Osteoblast (primary cell): Measurements from ENCODE around the gene SAP30BP. TPM values are rescaled to one million over a fixed set of nuclear protein-coding genes. Genes with fewer than 3 reads are reported as not detected.

Source experiments
- DNase-seq: peaks from one replicate; pipeline ENCODE4 v3.0.0; 2011; ENCODE audit warnings: low spot score, mixed read lengths; ENCODE audit not compliant: insufficient read length; ENCODE audit errors: missing footprints
- H2AFZ ChIP-seq: 2 replicates; pipeline ENCODE4 v1.6.0; 2011; ENCODE audit warnings: mild to moderate bottlenecking, low read length
- H3K27ac ChIP-seq: 2 replicates; pipeline ENCODE4 v1.5.1; 2011; ENCODE audit warnings: mild to moderate bottlenecking, low read depth, low read length, moderate library complexity
- H3K27me3 ChIP-seq: 2 replicates; pipeline ENCODE4 v1.6.0; 2012; ENCODE audit warnings: mild to moderate bottlenecking, control low read depth, inconsistent platforms, low read length, moderate library complexity; ENCODE audit not compliant: insufficient read depth
- H3K36me3 ChIP-seq: 2 replicates; pipeline ENCODE4 v1.5.1; 2011; ENCODE audit warnings: mild to moderate bottlenecking, low read length, control low read depth, moderate library complexity; ENCODE audit not compliant: insufficient read depth
- H3K4me1 ChIP-seq: 2 replicates; pipeline ENCODE4 v1.5.1; 2011; ENCODE audit warnings: mild to moderate bottlenecking, low read length, control low read depth, moderate library complexity; ENCODE audit not compliant: insufficient read depth
- H3K4me2 ChIP-seq: 2 replicates; pipeline ENCODE4 v1.6.0; 2011; ENCODE audit warnings: mild to moderate bottlenecking, low read length; ENCODE audit not compliant: insufficient read depth
- H3K4me3 ChIP-seq: fragments of 200-600 bp; sonication (generic); 3 replicates; pipeline ENCODE4 v1.5.1; 2012; ENCODE audit warnings: mild to moderate bottlenecking, low read length, inconsistent platforms; ENCODE audit not compliant: insufficient read depth
- H3K79me2 ChIP-seq: 2 replicates; pipeline ENCODE4 v1.6.0; 2012; ENCODE audit warnings: mild to moderate bottlenecking, low read length, control low read depth, inconsistent platforms; ENCODE audit not compliant: insufficient read depth
- H3K9me3 ChIP-seq: 2 replicates; pipeline ENCODE4 v1.5.1; 2011; ENCODE audit warnings: low read depth, low read length, control low read depth
- H4K20me1 ChIP-seq: 2 replicates; pipeline ENCODE4 v1.6.0; 2012; ENCODE audit warnings: mild to moderate bottlenecking, low read length, control low read depth; ENCODE audit not compliant: insufficient read depth
- total RNA-seq: library from RNA; depleted of rRNA; stranded (reverse); fragments of >200 nt; gene quantifications from 2 replicates; pipeline ENCODE4 v1.2.3, GENCODE V29; 2012
- TF ChIP-seq, protein P1 (sequence below): IDR thresholded peaks from 2 replicates; pipeline ENCODE4 v1.5.1; 2011; ENCODE audit warnings: mild to moderate bottlenecking, low read depth, low read length, moderate library complexity; ENCODE audit errors: extremely low read depth

SAP30BP gene
- 48.1 and 60.7 TPM in 2 replicates for total RNA-seq

DNA sequence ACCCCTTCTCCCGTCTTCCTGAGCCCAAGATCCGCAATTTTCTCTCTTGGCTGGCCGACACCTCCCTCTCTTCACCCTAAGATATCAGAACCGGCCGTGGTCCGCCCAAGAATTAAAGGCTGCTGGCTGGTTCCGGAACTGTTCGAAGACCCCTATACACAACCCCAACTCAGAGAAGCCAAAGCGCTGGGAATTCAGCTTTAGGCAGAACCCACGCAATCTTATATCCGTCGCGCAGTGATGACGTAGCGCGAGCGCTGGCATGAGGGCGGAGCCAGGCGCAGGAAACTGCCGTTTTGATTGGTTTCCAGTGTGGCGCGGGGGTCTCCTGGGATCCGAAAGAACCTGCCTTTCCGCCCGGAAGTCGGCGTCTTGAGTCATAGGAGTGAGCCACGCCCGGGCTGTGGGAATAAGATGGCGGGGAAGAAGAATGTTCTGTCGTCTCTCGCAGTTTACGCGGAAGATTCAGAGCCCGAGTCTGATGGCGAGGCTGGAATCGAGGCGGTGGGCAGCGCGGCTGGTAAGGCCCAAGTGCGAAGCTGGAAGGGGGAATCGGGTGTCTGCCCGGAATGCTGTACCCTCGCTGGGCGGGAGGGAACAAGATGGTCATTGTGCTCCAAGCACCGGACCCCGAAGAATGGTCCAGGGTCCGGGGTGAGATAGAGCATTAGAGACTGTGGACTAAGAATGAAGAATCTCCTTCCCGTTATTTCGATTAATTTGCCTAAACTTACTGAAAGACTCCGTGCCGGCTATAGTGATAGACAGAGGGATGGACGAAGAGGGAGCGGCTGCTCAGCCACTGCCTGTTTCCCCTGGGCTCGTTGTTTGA is at the start of gene SAP30BP, which contains the start of gene RECQL5:
Gene SAP30BP (plus strand): TSS at position 380 of the 832 bp plus-strand sequence. CDS start 35 bp downstream, at position 415.
Gene RECQL5 (minus strand): TSS at position 196 of the 832 bp plus-strand sequence. CDS start 597 bp downstream, outside the sequence.
- Histone ChIP-seq H3K79me2 (peaks cover 64% of the 10 kb centered on the region), H3K27ac (peak within 1 kb of the TSS; percentile 94), H3K4me2 (peak within 1 kb of the TSS; percentile 94), H2AFZ (peak within 1 kb of the TSS; percentile 96), H3K36me3 (peaks cover 39% of the 10 kb centered on the region), H3K4me3 (peak within 1 kb of the TSS; percentile 96), H4K20me1 (peaks cover 11% of the 10 kb centered on the region), H3K27me3 (no peaks in the 10 kb centered on the region), H3K4me1 (peaks cover 20% of the 10 kb centered on the region), H3K9me3 (no peaks in the 10 kb centered on the region)
- peak; percentile 92 for DNase-seq
- TF ChIP-seq, protein P1, sequence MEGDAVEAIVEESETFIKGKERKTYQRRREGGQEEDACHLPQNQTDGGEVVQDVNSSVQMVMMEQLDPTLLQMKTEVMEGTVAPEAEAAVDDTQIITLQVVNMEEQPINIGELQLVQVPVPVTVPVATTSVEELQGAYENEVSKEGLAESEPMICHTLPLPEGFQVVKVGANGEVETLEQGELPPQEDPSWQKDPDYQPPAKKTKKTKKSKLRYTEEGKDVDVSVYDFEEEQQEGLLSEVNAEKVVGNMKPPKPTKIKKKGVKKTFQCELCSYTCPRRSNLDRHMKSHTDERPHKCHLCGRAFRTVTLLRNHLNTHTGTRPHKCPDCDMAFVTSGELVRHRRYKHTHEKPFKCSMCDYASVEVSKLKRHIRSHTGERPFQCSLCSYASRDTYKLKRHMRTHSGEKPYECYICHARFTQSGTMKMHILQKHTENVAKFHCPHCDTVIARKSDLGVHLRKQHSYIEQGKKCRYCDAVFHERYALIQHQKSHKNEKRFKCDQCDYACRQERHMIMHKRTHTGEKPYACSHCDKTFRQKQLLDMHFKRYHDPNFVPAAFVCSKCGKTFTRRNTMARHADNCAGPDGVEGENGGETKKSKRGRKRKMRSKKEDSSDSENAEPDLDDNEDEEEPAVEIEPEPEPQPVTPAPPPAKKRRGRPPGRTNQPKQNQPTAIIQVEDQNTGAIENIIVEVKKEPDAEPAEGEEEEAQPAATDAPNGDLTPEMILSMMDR, result no peak

GRCh38 chr17:75617675-75618074 is 49.5 kb upstream of the SAP30BP start:
- Histone ChIP-seq H4K20me1 (no peaks in the 10 kb centered on the region), H3K4me1 (no peaks in the 10 kb centered on the region), H3K36me3 (no peaks in the 10 kb centered on the region), H2AFZ (no peak overlapping the region), H3K27ac (no peak overlapping the region), H3K4me3 (no peak overlapping the region), H3K79me2 (no peaks in the 10 kb centered on the region), H3K4me2 (no peak overlapping the region), H3K27me3 (no peaks in the 10 kb centered on the region), H3K9me3 (no peaks in the 10 kb centered on the region)
- DNase-seq, result no peak
- TF ChIP-seq, protein P1, result no peak

DNA sequence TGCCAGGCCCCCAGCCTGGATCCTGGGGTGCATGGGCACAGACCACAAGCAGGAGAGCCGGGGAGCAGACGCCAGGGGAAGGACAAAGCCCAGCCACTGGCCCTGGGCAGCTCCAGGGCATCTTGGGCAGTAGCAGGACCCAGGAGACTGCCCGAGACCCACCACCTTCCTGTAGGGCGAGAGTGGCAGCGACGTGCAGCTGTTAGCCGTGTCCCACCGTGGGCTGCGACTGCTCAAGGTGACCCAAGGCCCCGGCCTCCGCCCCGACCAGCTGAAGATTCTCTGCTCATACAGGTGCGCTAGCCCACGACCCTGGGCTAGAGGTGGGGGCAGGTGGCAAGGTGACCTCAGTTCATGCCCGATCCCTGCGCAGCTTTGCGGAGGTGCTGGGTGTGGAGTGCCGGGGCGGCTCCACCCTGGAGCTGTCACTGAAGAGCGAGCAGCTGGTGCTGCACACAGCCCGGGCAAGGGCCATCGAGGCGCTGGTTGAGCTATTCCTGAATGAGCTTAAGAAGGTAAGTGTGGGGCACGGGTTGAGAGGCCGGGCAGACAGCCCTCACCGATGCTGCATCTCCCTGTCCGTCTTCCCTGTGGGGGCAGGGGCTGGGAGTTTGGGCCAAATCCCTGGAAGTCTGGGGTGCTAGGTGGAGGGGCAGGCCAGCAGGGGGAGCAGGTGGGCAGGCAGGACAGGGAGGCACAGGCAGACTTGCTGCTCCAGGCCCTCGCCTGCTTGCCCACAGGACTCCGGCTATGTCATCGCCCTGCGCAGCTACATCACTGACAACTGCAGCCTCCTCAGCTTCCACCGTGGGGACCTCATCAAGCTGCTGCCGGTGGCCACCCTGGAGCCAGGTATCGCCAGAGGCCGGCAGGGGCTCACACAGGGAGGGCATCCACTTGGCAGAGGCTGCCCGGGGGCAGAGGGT is 47.4 kb upstream of the SAP30BP start:
- Histone ChIP-seq H3K4me3 (no peak overlapping the region), H3K79me2 (no peaks in the 10 kb centered on the region), H3K36me3 (no peaks in the 10 kb centered on the region), H3K4me2 (no peak overlapping the region), H2AFZ (no peak overlapping the region), H3K9me3 (no peaks in the 10 kb centered on the region), H3K27me3 (no peaks in the 10 kb centered on the region), H3K27ac (no peak overlapping the region), H4K20me1 (no peaks in the 10 kb centered on the region), H3K4me1 (no peaks in the 10 kb centered on the region)
- DNase-seq, result peak; percentile 98
- TF ChIP-seq, protein P1, result peak; percentile 58
